Liver (tissue), 9 donors: ENCODE results near the gene GMDS. TPM values are rescaled to one million over a fixed set of nuclear protein-coding genes. Genes with fewer than 3 reads are reported as not detected.
A peak's percentile ranks its signal among the peaks of the same experiment; 100 is the strongest.

Experiments
- DNase-seq: peaks from one replicate; pipeline ENCODE4 v3.0.0-alpha.2; 2017; ENCODE audit warnings: low spot score
- H3K27ac ChIP-seq, 2 donors: one replicate each; pipeline ENCODE4 v1.7.0; 2013; ENCODE audit warnings: inconsistent platforms in 2 of 2, low read length in 2 of 2, control low read depth in 1 of 2, low read depth in 1 of 2, mild to moderate bottlenecking in 1 of 2
- H3K27me3 ChIP-seq, 4 donors: one replicate each; pipeline versions ENCODE4 v1.6.1 to v1.7.0; 2013; ENCODE audit warnings: low read length in 3 of 4, inconsistent platforms in 1 of 4, mild to moderate bottlenecking in 1 of 4, moderate library complexity in 1 of 4; ENCODE audit not compliant: control insufficient read depth in 4 of 4, insufficient read depth in 4 of 4
- H3K36me3 ChIP-seq, 4 donors: one replicate each; pipeline versions ENCODE4 v1.6.1 to v1.7.0; 2013; ENCODE audit warnings: low read length in 3 of 4, mild to moderate bottlenecking in 3 of 4, low read depth in 1 of 4, moderate library complexity in 1 of 4; ENCODE audit not compliant: control insufficient read depth in 4 of 4, insufficient read depth in 3 of 4
- H3K4me1 ChIP-seq, 4 donors: one replicate each; pipeline versions ENCODE4 v1.6.1 to v1.7.0; 2013; ENCODE audit warnings: low read length in 3 of 4, mild to moderate bottlenecking in 3 of 4, moderate library complexity in 1 of 4; ENCODE audit not compliant: control insufficient read depth in 4 of 4, insufficient read depth in 4 of 4
- H3K4me3 ChIP-seq, 3 donors: one replicate each; pipeline versions ENCODE4 v1.6.1 to v1.7.0; 2013; ENCODE audit warnings: low read length in 3 of 3, control low read depth in 1 of 3, low read depth in 1 of 3, mild to moderate bottlenecking in 1 of 3
- H3K9ac ChIP-seq, 2 donors: one replicate each; pipeline ENCODE4 v1.7.0; 2013; ENCODE audit warnings: low read length in 2 of 2, mild to moderate bottlenecking in 2 of 2, moderate library complexity in 2 of 2, control low read depth in 1 of 2, low read depth in 1 of 2
- H3K9me3 ChIP-seq, 4 donors: one replicate each; pipeline versions ENCODE4 v1.6.1 to v1.7.0; 2013; ENCODE audit warnings: low read length in 3 of 4; ENCODE audit not compliant: control insufficient read depth in 4 of 4
- EGR1 ChIP-seq, 2 donors: IDR thresholded peaks; 2 replicates each; pipeline ENCODE4 v1.6.1; 2016 to 2018; ENCODE audit warnings: antibody characterized with exemption in 2 of 2, low read depth in 2 of 2
- FOXA1 ChIP-seq: IDR thresholded peaks from 2 replicates; pipeline ENCODE4 v1.6.1; 2016; ENCODE audit warnings: antibody characterized with exemption
- FOXA2 ChIP-seq: IDR thresholded peaks from 2 replicates; pipeline ENCODE4 v1.6.1; 2016; ENCODE audit warnings: antibody characterized with exemption
- HNF4A ChIP-seq, 2 donors: conservative IDR thresholded peaks; 2 replicates each; pipeline ENCODE4 v1.6.1; 2016; ENCODE audit warnings: antibody characterized with exemption in 2 of 2, mild to moderate bottlenecking in 2 of 2
- HNF4G ChIP-seq: IDR thresholded peaks from 2 replicates; pipeline ENCODE4 v1.6.1; 2016; ENCODE audit warnings: antibody characterized with exemption
- JUND ChIP-seq, 2 donors: IDR thresholded peaks; 2 replicates each; pipeline ENCODE4 v1.6.1; 2016; ENCODE audit warnings: antibody characterized with exemption in 2 of 2
- NR2F2 ChIP-seq: IDR thresholded peaks from 2 replicates; pipeline ENCODE4 v1.6.1; 2016; ENCODE audit warnings: antibody characterized with exemption
- RAD21 ChIP-seq, 2 donors: IDR thresholded peaks; 2 replicates each; pipeline ENCODE4 v1.6.1; 2016; ENCODE audit warnings: antibody characterized with exemption in 2 of 2, mild to moderate bottlenecking in 2 of 2
- SP1 ChIP-seq: IDR thresholded peaks from 2 replicates; pipeline ENCODE4 v1.6.1; 2018; ENCODE audit warnings: antibody characterized with exemption, mild to moderate bottlenecking
- YY1 ChIP-seq: IDR thresholded peaks from 2 replicates; pipeline ENCODE4 v1.6.1; 2016; ENCODE audit warnings: antibody characterized with exemption, mild to moderate bottlenecking
- WGBS: extraction: QIAGEN DNeasy Blood & Tissue Kit; methylation state at CpG from one replicate; pipeline ENCODE4 v1.1.7; 2013; 5-methylcytosine and 5-hydroxymethylcytosine counted together
- polyA plus RNA-seq, 2 donors: library from polyadenylated mRNA; stranded (reverse) in 1 of 2; unstranded in 1 of 2; fragments of 200-250 nt in 1 of 2; fragments of >200 nt in 1 of 2; fragmentation: Nextera tagmentation in 1 of 2; extraction: Ambion mirVana in 1 of 2; gene quantifications; one replicate each; pipeline versions ENCODE4 v1.2.1 to v1.2.3, GENCODE V29; 2013 to 2015
- total RNA-seq, 2 donors: library from RNA; depleted of rRNA; stranded (reverse); fragments of >200 nt; gene quantifications; one replicate each; pipeline ENCODE4 v1.2.3, GENCODE V29; 2014
- TF ChIP-seq, protein P1 (sequence below): IDR thresholded peaks from 2 replicates; pipeline ENCODE4 v1.6.1; 2016; ENCODE audit warnings: antibody characterized with exemption
- TF ChIP-seq, protein P2 (sequence below): fragments of 150-350 bp; IDR thresholded peaks from 2 replicates; pipeline ENCODE4 v1.5.1; 2017; ENCODE audit warnings: improper control_type of control experiment, low read depth, low read length; ENCODE audit not compliant: missing input control
- TF ChIP-seq, protein P3 (sequence below): IDR thresholded peaks from 2 replicates; pipeline ENCODE4 v1.6.1; 2016; ENCODE audit warnings: antibody characterized with exemption
- TF ChIP-seq, protein P4 (sequence below): IDR thresholded peaks from 2 replicates; pipeline ENCODE4 v1.6.1; 2016; ENCODE audit warnings: antibody characterized with exemption, mild to moderate bottlenecking
- donor health status: healthy.
- donor health status: healthy.
- donor health status: healthy.
- donor health status: healthy.
- donor health status: healthy.

Gene GMDS
- total and polyA plus RNA-seq, 4 donors: 3.5 to 15.6 (median 13.0) TPM

DNA sequence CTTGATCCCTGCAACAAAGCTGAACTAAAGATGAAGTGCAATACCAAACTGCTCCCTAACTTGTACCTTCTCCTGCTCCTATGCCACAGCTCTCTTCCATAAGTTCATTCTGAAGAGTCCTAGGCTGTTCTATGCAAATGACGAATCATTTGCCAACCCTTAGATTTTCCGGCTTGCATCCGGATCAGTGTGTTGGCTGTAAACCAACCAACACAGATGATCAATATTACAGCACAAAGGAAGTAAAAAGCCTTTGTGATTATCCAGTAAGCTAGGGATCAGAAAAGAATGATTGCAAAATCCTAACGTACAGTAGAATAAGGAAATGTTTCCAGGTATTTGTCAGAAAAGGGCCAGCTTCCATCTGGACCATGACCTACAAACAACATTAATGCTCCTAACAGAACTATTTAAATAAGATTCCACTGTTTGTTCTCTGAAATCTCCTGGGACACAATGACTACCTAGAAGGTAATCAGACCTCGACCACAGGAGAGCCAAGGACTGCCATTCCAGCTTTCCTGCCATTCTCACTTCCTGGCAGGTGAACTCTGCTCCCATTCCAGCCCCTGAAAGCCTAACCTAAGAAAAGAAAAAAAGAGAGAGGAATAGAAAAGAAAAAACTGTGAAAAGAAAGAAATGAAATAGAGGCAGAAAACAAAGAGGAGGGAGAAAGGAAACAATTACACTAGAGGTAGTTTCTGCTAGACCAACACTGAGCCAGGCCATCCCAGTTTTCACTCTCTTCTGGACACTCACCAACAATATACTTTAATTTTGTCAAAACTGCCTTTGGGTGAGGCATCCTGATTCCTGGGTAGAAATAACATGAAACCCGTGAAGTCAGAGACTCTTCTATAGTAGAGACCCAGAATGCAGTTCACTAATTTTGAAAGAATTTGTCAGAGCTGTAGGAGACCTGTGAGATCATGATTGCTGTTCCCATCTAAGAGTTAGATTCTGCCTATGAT is 19.7 kb downstream of the GMDS start:
- Histone ChIP-seq H3K9me3 (no peaks in the 10 kb centered on the region), H3K4me3 (no peak overlapping the region), H3K4me1 (peaks cover 3 to 19% (median 13%) of the 10 kb centered on the region in 4 donors), H3K9ac (no peak overlapping the region), H3K27me3 (no peaks in the 10 kb centered on the region), H3K27ac (no peak overlapping the region), H3K36me3 (no peaks in the 10 kb centered on the region)
- 38% methylated on average over 6 of the region's 6 CpGs for WGBS
- no peak for DNase-seq
- no peak for TF ChIP-seq SP1
- peak; percentile 33 to 42 for TF ChIP-seq HNF4A (conservative IDR thresholded peaks at IDR 0.05)
- TF ChIP-seq HNF4G: peak; percentile 22
- TF ChIP-seq, protein P1, sequence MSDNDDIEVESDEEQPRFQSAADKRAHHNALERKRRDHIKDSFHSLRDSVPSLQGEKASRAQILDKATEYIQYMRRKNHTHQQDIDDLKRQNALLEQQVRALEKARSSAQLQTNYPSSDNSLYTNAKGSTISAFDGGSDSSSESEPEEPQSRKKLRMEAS: peak; percentile 34

DNA sequence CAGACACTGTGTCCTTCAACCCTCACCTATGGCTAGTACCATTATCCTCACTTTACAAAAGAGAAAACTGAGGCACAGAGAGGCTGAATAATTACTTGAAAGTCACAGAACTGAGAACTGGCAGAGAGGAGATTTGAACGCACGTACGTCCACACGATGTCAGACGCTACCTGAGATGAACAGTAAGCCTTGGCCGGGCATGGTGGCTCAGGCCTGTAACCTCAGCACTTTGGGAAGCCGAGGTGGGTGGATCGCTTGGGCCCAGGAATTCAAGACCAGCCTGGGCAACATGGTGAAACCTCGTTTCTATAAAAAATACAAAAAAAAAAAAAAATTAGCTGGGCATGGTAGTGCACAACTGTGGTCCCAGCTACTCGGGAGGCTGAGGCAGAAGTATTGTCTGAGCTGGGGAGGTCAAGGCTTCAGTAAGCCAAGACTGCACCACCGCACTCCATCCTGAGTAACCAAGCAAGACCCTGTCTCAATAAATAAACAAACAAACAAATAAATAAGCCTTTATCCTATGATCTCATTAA is 20.5 kb downstream of the GMDS start:
- Histone ChIP-seq H3K9me3 (no peaks in the 10 kb centered on the region), H3K36me3 (no peaks in the 10 kb centered on the region), H3K4me3 (no peak overlapping the region), H3K9ac (no peak overlapping the region), H3K27ac (no peak overlapping the region), H3K27me3 (no peaks in the 10 kb centered on the region), H3K4me1 (peaks cover 3 to 19% (median 13%) of the 10 kb centered on the region in 4 donors)
- WGBS: 94% methylated on average over 11 of the region's 11 CpGs
- TF ChIP-seq YY1 (no peak), HNF4A (conservative IDR thresholded peaks at IDR 0.05) (no peak), FOXA1 (no peak)
- TF ChIP-seq, protein P2, sequence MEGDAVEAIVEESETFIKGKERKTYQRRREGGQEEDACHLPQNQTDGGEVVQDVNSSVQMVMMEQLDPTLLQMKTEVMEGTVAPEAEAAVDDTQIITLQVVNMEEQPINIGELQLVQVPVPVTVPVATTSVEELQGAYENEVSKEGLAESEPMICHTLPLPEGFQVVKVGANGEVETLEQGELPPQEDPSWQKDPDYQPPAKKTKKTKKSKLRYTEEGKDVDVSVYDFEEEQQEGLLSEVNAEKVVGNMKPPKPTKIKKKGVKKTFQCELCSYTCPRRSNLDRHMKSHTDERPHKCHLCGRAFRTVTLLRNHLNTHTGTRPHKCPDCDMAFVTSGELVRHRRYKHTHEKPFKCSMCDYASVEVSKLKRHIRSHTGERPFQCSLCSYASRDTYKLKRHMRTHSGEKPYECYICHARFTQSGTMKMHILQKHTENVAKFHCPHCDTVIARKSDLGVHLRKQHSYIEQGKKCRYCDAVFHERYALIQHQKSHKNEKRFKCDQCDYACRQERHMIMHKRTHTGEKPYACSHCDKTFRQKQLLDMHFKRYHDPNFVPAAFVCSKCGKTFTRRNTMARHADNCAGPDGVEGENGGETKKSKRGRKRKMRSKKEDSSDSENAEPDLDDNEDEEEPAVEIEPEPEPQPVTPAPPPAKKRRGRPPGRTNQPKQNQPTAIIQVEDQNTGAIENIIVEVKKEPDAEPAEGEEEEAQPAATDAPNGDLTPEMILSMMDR: no peak
- DNase-seq: no peak

DNA sequence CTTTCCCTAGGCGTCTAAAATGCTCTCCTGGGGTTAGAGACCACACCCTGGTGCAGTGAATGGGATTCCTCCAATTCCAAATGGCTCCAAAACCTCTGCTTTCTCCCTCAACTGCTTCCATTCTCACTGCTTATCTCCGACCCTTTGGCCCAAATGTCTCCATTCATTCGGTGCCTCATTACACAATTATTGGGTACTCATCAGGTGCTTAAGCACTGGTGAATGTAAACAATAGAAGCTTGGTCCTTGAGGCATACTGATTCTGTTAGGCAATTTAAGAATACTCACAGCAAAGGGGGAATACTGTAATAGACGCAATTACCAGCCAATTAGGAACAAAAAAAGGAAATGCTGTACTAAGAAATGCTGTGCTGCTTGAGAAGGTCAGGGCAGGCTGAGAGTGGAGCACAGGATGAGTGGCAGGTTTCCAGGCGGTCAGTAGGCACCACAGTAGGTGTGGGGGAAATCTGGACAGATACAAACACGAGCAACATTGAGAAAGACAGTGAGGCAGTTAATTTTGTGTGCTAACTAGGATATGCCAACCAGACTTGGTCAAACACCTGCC is 23.0 kb downstream of the GMDS start:
- peaks cover 3 to 19% (median 13%) of the 10 kb centered on the region in 4 donors for H3K4me1 ChIP-seq
- peak overlapping the region; percentile 43 to 72 for H3K9ac ChIP-seq
- TF ChIP-seq FOXA1: no peak
- TF ChIP-seq, protein P2: no peak
- no peak for TF ChIP-seq YY1
- no peak for TF ChIP-seq HNF4G
- no peak for TF ChIP-seq FOXA2
- no peak for TF ChIP-seq JUND (IDR thresholded peaks at IDR 0.05)
- TF ChIP-seq EGR1 (IDR thresholded peaks at IDR 0.05; ENCODE audit: low read depth in 2 of 2): no peak
- TF ChIP-seq, protein P3, sequence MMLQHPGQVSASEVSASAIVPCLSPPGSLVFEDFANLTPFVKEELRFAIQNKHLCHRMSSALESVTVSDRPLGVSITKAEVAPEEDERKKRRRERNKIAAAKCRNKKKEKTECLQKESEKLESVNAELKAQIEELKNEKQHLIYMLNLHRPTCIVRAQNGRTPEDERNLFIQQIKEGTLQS: no peak
- TF ChIP-seq, protein P4, sequence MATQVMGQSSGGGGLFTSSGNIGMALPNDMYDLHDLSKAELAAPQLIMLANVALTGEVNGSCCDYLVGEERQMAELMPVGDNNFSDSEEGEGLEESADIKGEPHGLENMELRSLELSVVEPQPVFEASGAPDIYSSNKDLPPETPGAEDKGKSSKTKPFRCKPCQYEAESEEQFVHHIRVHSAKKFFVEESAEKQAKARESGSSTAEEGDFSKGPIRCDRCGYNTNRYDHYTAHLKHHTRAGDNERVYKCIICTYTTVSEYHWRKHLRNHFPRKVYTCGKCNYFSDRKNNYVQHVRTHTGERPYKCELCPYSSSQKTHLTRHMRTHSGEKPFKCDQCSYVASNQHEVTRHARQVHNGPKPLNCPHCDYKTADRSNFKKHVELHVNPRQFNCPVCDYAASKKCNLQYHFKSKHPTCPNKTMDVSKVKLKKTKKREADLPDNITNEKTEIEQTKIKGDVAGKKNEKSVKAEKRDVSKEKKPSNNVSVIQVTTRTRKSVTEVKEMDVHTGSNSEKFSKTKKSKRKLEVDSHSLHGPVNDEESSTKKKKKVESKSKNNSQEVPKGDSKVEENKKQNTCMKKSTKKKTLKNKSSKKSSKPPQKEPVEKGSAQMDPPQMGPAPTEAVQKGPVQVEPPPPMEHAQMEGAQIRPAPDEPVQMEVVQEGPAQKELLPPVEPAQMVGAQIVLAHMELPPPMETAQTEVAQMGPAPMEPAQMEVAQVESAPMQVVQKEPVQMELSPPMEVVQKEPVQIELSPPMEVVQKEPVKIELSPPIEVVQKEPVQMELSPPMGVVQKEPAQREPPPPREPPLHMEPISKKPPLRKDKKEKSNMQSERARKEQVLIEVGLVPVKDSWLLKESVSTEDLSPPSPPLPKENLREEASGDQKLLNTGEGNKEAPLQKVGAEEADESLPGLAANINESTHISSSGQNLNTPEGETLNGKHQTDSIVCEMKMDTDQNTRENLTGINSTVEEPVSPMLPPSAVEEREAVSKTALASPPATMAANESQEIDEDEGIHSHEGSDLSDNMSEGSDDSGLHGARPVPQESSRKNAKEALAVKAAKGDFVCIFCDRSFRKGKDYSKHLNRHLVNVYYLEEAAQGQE: no peak
- no peak for TF ChIP-seq RAD21 (IDR thresholded peaks at IDR 0.05)
- TF ChIP-seq NR2F2: no peak
- H3K27me3 ChIP-seq: no peaks in the 10 kb centered on the region
- WGBS: 33% methylated on average over 6 of the region's 6 CpGs
- H3K4me3 ChIP-seq: peak overlapping the region; percentile 54 to 62 (median 54)
- H3K9me3 ChIP-seq: no peaks in the 10 kb centered on the region
- H3K27ac ChIP-seq: peak overlapping the region in 1 of 2 donors; percentile 21
- DNase-seq: no peak
- H3K36me3 ChIP-seq: no peaks in the 10 kb centered on the region
